Brain pericyte (primary cell): ENCODE data around the gene COL15A1.
"Not testable (repeated sequence)": the region's sequence is repeated elsewhere in the genome, so short reads cannot be mapped to it uniquely, and the experiment has no call there.

Experiments
- DNase-seq: peaks from one replicate; pipeline ENCODE4 v3.0.0-alpha.2; 2012; ENCODE audit warnings: low read depth, low spot score

COL15A1 gene

GRCh38 chr9:98943682-98944056 is at the start of gene COL15A1:
Gene COL15A1, plus strand, starts transcription at chr9:98943907. Its CDS starts 155 bp downstream, at chr9:98944062.
- DNase-seq = no peak

GRCh38 chr9:98894171-98894570 is 49.5 kb upstream of the COL15A1 start:
- no peak for DNase-seq

GRCh38 chr9:98894761-98895160 is 48.9 kb upstream of the COL15A1 start:
- DNase-seq = no peak

- no peak for DNase-seq
These were observed 47.1 kb upstream of the COL15A1 start for GRCh38 chr9:98896632-98897031.

GRCh38 chr9:98897745-98898144 is 46.0 kb upstream of the COL15A1 start:
- DNase-seq = no peak

- peak; percentile 38 for DNase-seq
These were observed 44.2 kb upstream of the COL15A1 start for GRCh38 chr9:98899408-98900056.

- no peak for DNase-seq
These were observed 43.5 kb upstream of the COL15A1 start for GRCh38 chr9:98900244-98900643.

GRCh38 chr9:98900725-98901124 is 43.0 kb upstream of the COL15A1 start:
- DNase-seq = no peak

GRCh38 chr9:98901843-98902242 is 41.9 kb upstream of the COL15A1 start:
- not testable (repeated sequence) for DNase-seq

GRCh38 chr9:98902516-98902915 is 41.2 kb upstream of the COL15A1 start:
- DNase-seq = no peak

- no peak for DNase-seq
These were observed 40.8 kb upstream of the COL15A1 start for GRCh38 chr9:98902925-98903324.

GRCh38 chr9:98903961-98904411 is 39.7 kb upstream of the COL15A1 start:
- DNase-seq = no peak

- no peak for DNase-seq
These were observed 38.7 kb upstream of the COL15A1 start for GRCh38 chr9:98905015-98905414.

- DNase-seq = no peak
These were observed 37.2 kb upstream of the COL15A1 start for GRCh38 chr9:98906273-98907040.

- no peak for DNase-seq
These were observed 36.7 kb upstream of the COL15A1 start for GRCh38 chr9:98907055-98907454.

GRCh38 chr9:98908897-98909634 is 34.6 kb upstream of the COL15A1 start:
- no peak for DNase-seq

GRCh38 chr9:98909935-98910334 is 33.8 kb upstream of the COL15A1 start:
- DNase-seq = no peak

GRCh38 chr9:98911042-98911441 is 32.7 kb upstream of the COL15A1 start:
- no peak for DNase-seq

GRCh38 chr9:98911738-98912137 is 32.0 kb upstream of the COL15A1 start:
- DNase-seq = not testable (repeated sequence)

GRCh38 chr9:98912450-98912849 is 31.3 kb upstream of the COL15A1 start:
- DNase-seq = no peak

GRCh38 chr9:98913044-98913443 is 30.7 kb upstream of the COL15A1 start:
- DNase-seq = no peak

GRCh38 chr9:98913705-98914104 is 30.0 kb upstream of the COL15A1 start:
- no peak for DNase-seq
